Cardiac fibroblast (primary cell): ENCODE data around the gene ZNF362.

ENCODE experiments used
- DNase-seq, 2 donors: peaks; one replicate each; pipeline versions ENCODE4 v3.0.0 to v3.0.0-alpha.2; 2010; ENCODE audit warnings: low read depth in 2 of 2
- H3K4me3 ChIP-seq, 2 donors: replicated peaks in 1 of 2; 1 replicate in 1 of 2; 2 replicates in 1 of 2; pipeline ENCODE4 v1.5.1; 2011; ENCODE audit warnings: low read depth in 2 of 2, low read length in 2 of 2, mild to moderate bottlenecking in 2 of 2, moderate library complexity in 1 of 2
- CTCF ChIP-seq: IDR thresholded peaks from one replicate; pipeline ENCODE4 v1.5.1; 2011; ENCODE audit warnings: low read depth, mild to moderate bottlenecking, low read length, inconsistent platforms

The ZNF362 gene

GRCh38 chr1:33256471-33257206 is at the start of gene ZNF362:
Gene ZNF362 (plus strand): TSS chr1:33256492. CDS start chr1:33270575, 14,083 bp downstream.
- TF ChIP-seq CTCF = no peak
- H3K4me3 ChIP-seq = peak within 1 kb of the TSS; percentile 55 to 67
- peak; percentile 77 to 85 for DNase-seq

GRCh38 chr1:33211972-33212371 is 44.3 kb upstream of the ZNF362 start:
- no peak for TF ChIP-seq CTCF
- no peak for DNase-seq
- no peak overlapping the region for H3K4me3 ChIP-seq

- no peak overlapping the region for H3K4me3 ChIP-seq
- TF ChIP-seq CTCF = no peak
- no peak for DNase-seq
These were observed 36.2 kb upstream of the ZNF362 start for GRCh38 chr1:33219886-33220661.

- DNase-seq = peak in 1 of 2 donors; percentile 48
These were observed 35.5 kb upstream of the ZNF362 start for GRCh38 chr1:33220676-33221384.

GRCh38 chr1:33221385-33221758 is 34.9 kb upstream of the ZNF362 start:
- H3K4me3 ChIP-seq = no peak overlapping the region
- peak in 1 of 2 donors; percentile 7 for DNase-seq
- TF ChIP-seq CTCF = no peak

More at GRCh38 chr1:33220676-33221384, 35.5 kb upstream of the ZNF362 start:
- H3K4me3 ChIP-seq = no peak overlapping the region
- TF ChIP-seq CTCF = no peak

- no peak for DNase-seq
- TF ChIP-seq CTCF = no peak
- H3K4me3 ChIP-seq = no peak overlapping the region
These were observed 33.9 kb upstream of the ZNF362 start for GRCh38 chr1:33222381-33222780.
